A673 (cell line): ENCODE data around the gene TAGLN2. TPM values are rescaled to one million over a fixed set of nuclear protein-coding genes. Genes with fewer than 3 reads are reported as not detected.
A peak's percentile ranks its signal among the peaks of the same experiment; 100 is the strongest.

Source experiments
- BruUV-seq: library from RNA; stranded (reverse); fragments of 400-500 nt; replicated peaks from 2 replicates; lab custom pipeline; 2021; lab: Mats Ljungman, UMichigan
- CTCF ChIA-PET: fragments of 300-600 bp; sonication (Branson Sonifier 250); formaldehyde crosslinking; loops from one replicate; lab custom pipeline; 2022; ENCODE audit warnings: antibody characterized with exemption; lab: Charles Lee
- POLR2A ChIA-PET: fragments of 300-600 bp; sonication (Branson Sonifier 250); formaldehyde crosslinking; loops from one replicate; lab custom pipeline; 2022; ENCODE audit warnings: antibody characterized with exemption; ENCODE audit not compliant: low non-redundant PET; lab: Charles Lee
- DNase-seq: peaks from one replicate; pipeline ENCODE4 v3.0.0-alpha.2; 2015; ENCODE audit warnings: low spot score
- H3K27ac ChIP-seq: fragments of 200-600 bp; sonication (generic); 2 replicates; pipeline ENCODE4 v1.5.1; 2016; ENCODE audit warnings: mixed run types, low read depth, mild to moderate bottlenecking, mixed read lengths, antibody characterized with exemption, low read length; ENCODE audit not compliant: poor library complexity, severe bottlenecking
- H3K27me3 ChIP-seq: fragments of 200-600 bp; sonication (generic); replicated peaks from 2 replicates; pipeline ENCODE4 v1.6.1; 2017; ENCODE audit warnings: mixed run types, low read depth, mild to moderate bottlenecking, mixed read lengths, antibody characterized with exemption, low read length; ENCODE audit not compliant: insufficient read depth, poor library complexity
- H3K36me3 ChIP-seq: fragments of 200-600 bp; sonication (generic); 2 replicates; pipeline ENCODE4 v1.6.1; 2016; ENCODE audit warnings: mixed run types, mild to moderate bottlenecking, mixed read lengths, antibody characterized with exemption, low read length; ENCODE audit not compliant: insufficient read depth, poor library complexity, severe bottlenecking
- H3K4me1 ChIP-seq: fragments of 200-600 bp; sonication (generic); 2 replicates; pipeline ENCODE4 v1.6.1; 2017; ENCODE audit warnings: mixed run types, mild to moderate bottlenecking, mixed read lengths, antibody characterized with exemption, low read length; ENCODE audit not compliant: insufficient read depth, poor library complexity, severe bottlenecking
- H3K4me3 ChIP-seq: fragments of 200-600 bp; sonication (generic); 2 replicates; pipeline ENCODE4 v1.5.1; 2016; ENCODE audit warnings: low read depth, mixed run types, mild to moderate bottlenecking, mixed read lengths, low read length; ENCODE audit not compliant: poor library complexity, severe bottlenecking
- H3K9me3 ChIP-seq: fragments of 200-600 bp; sonication (generic); 2 replicates; pipeline ENCODE4 v1.6.1; 2016; ENCODE audit warnings: mixed run types, low read depth, mild to moderate bottlenecking, mixed read lengths, antibody characterized with exemption, low read length; ENCODE audit not compliant: poor library complexity, severe bottlenecking
- EZH2 ChIP-seq: fragments of 200-600 bp; sonication (generic); IDR thresholded peaks from 2 replicates; pipeline ENCODE4 v1.6.1; 2017; ENCODE audit warnings: borderline replicate concordance, low read depth, mild to moderate bottlenecking, mixed read lengths, antibody characterized with exemption, low read length; ENCODE audit not compliant: poor library complexity, severe bottlenecking
- intact Hi-C: fragments of 100-400 bp; cut with micrococcal nuclease; formaldehyde crosslinking; loops from one replicate; pipeline ENCODE4 v1.10.0; 2022; ENCODE audit not compliant: unreplicated experiment
- total RNA-seq: library from RNA; stranded (reverse); gene quantifications from 2 replicates; pipeline ENCODE4 v1.2.3, GENCODE V29; 2021
- TF ChIP-seq, protein P1 (sequence below): fragments of 300-800, 200-600 bp; sonication (generic); conservative IDR thresholded peaks from 2 replicates; pipeline ENCODE4 v1.5.1; 2017; ENCODE audit warnings: low read depth, mild to moderate bottlenecking, antibody characterized with exemption, low read length, moderate library complexity, mixed read lengths

The TAGLN2 gene
- total RNA-seq, 1 experiment from 2014 or later, result 198 TPM

DNA sequence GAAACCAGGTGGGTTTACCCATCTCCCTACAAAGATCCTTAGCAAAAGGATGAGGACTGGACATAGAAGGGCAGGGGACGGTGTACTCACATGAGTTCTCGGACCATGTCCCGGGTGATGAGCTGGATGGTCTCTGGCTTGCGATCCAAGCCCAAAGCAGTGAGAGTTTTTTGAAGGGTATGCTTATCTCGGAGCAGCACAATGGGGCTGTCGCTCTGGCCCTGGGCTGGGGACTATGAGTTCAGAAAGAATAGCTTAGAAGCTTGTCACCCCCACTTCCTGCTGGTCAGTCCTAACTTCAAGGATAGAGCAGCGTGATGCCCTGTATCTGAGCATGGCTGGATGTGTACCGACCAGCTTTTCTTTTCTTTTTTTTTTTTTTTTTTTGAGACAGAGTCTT, 34.9 kb downstream of the TAGLN2 start:
- TF ChIP-seq EZH2, result no peak
- TF ChIP-seq, protein P1, sequence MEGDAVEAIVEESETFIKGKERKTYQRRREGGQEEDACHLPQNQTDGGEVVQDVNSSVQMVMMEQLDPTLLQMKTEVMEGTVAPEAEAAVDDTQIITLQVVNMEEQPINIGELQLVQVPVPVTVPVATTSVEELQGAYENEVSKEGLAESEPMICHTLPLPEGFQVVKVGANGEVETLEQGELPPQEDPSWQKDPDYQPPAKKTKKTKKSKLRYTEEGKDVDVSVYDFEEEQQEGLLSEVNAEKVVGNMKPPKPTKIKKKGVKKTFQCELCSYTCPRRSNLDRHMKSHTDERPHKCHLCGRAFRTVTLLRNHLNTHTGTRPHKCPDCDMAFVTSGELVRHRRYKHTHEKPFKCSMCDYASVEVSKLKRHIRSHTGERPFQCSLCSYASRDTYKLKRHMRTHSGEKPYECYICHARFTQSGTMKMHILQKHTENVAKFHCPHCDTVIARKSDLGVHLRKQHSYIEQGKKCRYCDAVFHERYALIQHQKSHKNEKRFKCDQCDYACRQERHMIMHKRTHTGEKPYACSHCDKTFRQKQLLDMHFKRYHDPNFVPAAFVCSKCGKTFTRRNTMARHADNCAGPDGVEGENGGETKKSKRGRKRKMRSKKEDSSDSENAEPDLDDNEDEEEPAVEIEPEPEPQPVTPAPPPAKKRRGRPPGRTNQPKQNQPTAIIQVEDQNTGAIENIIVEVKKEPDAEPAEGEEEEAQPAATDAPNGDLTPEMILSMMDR, result no peak
- DNase-seq, result no peak
- BruUV-seq, result TSS peak; percentile 98
- Histone ChIP-seq H3K27me3 (no peaks in the 10 kb centered on the region), H3K27ac (peak overlapping the region; percentile 68), H3K36me3 (no peaks in the 10 kb centered on the region), H3K4me3 (no peak overlapping the region), H3K4me1 (peaks cover 34% of the 10 kb centered on the region), H3K9me3 (no peaks in the 10 kb centered on the region)
- CTCF ChIA-PET, result interaction anchor here (0.5 to 4.9 kb wide), 8 partner anchors 60 to 677 kb away, joined by 3 to 107 read pairs (median 4); partner anchors contain the start of gene DUSP23
- POLR2A ChIA-PET, result no interaction called here
- intact Hi-C loops, result loop anchor here (2.0 to 5.0 kb wide), 4 partner anchors 60 to 676 kb away; no protein-coding TSS in a partner anchor

DNA sequence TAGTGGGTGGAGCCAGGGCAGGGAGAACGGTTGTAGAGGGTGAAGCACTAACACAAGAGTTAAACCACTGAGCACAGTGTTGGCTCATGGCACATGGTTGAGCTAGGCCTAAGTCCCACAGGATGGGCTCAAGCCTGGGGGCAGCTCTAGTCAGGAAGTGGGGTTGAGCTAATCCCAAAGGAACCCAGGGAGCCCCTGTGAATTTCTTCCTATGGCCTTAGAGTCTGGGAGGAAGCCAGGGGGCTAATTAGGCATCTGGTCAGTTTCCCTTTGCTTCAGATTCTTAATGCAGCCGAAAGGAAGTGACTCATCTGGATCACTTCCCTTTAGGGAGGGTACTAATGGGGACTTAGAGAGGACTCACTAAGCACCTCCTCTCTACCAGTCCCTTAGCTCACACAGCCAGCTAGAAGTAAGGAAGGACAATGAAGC, 35.5 kb downstream of the TAGLN2 start:
- no peak for TF ChIP-seq EZH2
- TF ChIP-seq, protein P1, result no peak
- no TSS peak for BruUV-seq
- DNase-seq, result peak; percentile 97
- intact Hi-C loops, result loop anchor here (2.0 to 5.0 kb wide), 4 partner anchors 59 to 675 kb away; no protein-coding TSS in a partner anchor
- Histone ChIP-seq H3K4me1 (peaks cover 34% of the 10 kb centered on the region), H3K27ac (peak overlapping the region; percentile 68), H3K9me3 (no peaks in the 10 kb centered on the region), H3K36me3 (no peaks in the 10 kb centered on the region), H3K27me3 (no peaks in the 10 kb centered on the region), H3K4me3 (no peak overlapping the region)
- CTCF ChIA-PET, result interaction anchor here (0.5 to 4.9 kb wide), 7 partner anchors 59 to 118 kb away, joined by 3 to 107 read pairs (median 4); partner anchors contain the start of gene DUSP23
- POLR2A ChIA-PET, result no interaction called here

DNA sequence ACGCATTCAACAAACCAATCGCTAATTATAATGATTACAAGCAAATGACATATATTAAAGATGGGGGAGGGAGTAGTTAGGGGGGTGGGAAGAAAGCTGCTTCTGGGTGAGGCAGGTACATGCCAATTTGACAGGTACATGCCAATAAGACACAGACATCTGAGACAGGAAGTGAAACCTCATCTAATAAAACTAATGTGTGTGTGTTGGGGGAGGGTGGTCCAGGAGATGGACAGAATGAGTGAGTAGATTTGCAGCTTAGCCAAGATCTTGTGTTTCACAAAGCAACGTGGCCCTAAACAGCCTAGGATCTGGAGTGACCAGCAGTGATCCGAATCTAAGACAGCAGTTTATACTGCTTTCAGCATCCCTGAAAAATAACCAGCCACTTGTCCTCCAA, 36.1 kb downstream of the TAGLN2 start:
- Histone ChIP-seq H3K27ac (peak overlapping the region; percentile 68), H3K27me3 (no peaks in the 10 kb centered on the region), H3K4me3 (no peak overlapping the region), H3K36me3 (no peaks in the 10 kb centered on the region), H3K4me1 (peaks cover 34% of the 10 kb centered on the region), H3K9me3 (no peaks in the 10 kb centered on the region)
- ChIA-PET POLR2A (no interaction called here), CTCF (interaction anchor here (0.6 to 4.9 kb wide), 4 partner anchors 91 to 757 kb away, joined by 3 to 107 read pairs (median 20); partner anchors contain the start of gene DUSP23)
- no peak for DNase-seq
- TSS peak; percentile 69 for BruUV-seq
- TF ChIP-seq, protein P1, result no peak
- TF ChIP-seq EZH2, result no peak
- intact Hi-C loops, result no loop called here
